Measurements from ENCODE around the gene CUL9.

CUL9 gene

DNA sequence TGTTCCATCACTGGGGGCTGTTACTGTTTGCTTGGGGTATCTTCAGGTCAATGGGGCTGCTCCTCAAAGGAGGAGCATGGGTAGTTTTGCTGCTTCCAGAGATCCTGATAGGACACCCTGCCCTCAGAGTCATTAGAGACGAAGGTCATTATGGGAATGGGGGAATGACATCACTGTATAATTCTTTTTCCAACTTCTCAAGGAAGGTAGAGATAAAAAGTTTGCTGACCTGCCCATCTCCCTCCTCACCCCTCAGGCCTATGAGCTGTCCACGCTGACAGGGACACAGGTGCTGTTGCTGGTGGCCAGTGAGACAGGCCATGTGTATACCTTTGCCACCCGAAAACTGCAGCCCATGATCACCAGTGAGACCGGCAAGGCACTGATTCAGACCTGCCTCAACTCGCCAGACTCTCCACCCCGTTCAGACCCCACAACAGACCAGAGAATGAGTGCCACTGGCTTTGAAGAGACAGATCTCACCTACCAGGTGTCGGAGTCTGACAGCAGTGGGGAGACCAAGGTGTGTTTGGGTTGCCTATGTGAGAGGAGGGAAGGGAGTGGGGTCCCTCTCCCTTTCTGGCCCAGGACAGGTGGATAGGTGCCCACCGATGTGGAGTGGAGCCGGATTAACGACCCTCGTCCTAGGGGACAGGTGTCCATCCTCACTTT is 8.3 kb upstream of the CUL9 start:
- no peak for DNase-seq (ENCODE audit: low read depth)

DNA sequence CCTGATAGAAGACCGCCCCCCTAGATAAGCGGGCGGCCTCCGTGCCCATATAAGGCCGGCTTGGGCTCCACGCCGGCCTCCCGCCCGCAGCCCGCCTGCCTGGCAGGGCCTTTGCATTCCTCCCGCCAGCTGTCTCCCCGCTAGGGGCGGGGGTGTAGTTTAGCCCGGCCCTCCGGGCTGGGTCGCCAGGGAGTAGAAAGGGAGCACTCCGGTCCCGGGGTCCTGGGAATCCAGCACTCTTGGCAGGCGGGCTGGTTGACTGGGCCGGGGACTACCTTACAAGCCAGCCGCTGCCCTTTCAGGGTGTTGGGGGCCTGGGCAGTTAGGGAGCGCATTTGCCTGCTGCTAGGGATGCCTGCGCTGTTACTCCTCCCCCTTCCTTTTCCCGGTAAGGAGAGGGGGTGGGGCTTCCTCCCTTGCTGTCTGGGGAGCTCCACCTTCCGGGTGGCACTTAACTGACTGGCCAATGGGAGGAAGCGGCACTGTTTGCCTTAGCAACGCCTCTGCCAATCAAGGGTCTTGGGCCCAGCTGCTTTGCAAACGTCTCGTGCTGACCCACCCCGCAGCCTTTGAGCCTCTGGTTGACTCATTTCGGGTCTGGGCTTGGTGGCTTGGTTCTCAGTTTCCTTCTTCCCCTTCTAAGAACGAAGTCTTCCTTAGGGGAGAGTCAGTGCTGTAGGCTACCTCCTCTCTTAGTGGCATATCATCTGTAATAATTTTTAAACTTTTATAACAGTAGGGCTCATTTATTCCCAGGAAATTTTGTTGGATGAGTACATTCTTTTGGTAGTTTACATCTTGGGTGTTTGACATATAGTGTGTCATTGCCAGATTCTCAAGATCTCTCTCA is 7.5 kb upstream of the CUL9 start:
- DNase-seq (ENCODE audit: low read depth), result peak; percentile 93

- no peak for DNase-seq (ENCODE audit: low read depth)
These were observed 6.1 kb upstream of the CUL9 start for GRCh38 chr6:43175676-43176422.

DNA sequence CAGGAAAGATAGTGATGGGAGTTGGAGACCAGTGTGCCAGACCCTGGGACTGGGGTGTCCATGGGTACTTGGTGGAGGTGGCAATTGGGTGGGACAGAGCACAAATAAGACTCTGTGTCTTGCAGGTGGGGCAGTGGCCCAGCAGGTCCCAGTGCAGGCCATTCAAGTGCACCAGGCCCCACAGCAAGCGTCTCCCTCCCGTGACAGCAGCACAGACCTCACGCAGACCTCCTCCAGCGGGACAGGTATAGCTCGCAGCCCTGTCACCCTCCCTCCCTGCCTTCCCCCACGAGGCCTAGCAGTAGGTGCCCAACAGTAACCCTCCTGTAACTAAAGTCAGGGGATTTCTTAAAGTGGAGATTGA is 5.6 kb upstream of the CUL9 start:
- no peak for DNase-seq (ENCODE audit: low read depth)

DNA sequence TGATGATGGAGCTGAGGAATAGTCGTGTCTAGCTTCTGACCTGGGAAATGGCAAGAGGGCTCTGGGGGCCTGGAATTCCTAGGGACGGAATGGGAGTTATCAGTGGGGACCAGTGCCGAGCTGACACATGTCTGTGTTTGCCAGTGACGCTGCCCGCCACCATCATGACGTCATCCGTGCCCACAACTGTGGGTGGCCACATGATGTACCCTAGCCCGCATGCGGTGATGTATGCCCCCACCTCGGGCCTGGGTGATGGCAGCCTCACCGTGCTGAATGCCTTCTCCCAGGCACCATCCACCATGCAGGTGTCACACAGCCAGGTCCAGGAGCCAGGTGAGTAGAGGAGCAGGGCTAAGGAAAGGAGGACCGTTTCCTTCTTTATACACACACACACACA is 3.8 kb upstream of the CUL9 start:
- no peak for DNase-seq (ENCODE audit: low read depth)

- DNase-seq (ENCODE audit: low read depth), result no peak
These were observed 2.8 kb upstream of the CUL9 start for GRCh38 chr6:43178951-43179830.

DNA sequence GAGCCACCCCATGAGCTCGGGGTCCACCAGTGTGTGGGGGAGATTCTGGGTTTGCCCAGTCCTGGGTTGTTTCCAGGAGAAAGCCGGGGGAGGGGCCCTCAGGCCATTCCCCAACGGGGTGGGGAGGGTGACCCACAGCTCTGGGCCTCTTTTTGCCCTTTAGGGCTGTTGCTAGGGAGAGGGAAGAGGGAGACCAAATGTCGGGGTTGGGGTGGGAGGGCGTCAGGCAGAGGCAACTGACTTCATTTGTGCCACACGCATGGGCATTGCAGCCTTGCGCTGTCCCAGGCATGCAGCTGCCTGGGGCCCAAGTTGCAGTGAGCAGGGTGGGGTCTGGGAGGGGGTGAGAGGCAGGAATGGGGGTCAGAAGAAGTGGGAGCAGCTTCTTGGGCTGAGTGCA is 1.9 kb upstream of the CUL9 start:
- no peak for DNase-seq (ENCODE audit: low read depth)

- no peak for DNase-seq (ENCODE audit: low read depth)
These were observed 1.0 kb upstream of the CUL9 start for GRCh38 chr6:43180985-43181384.

DNA sequence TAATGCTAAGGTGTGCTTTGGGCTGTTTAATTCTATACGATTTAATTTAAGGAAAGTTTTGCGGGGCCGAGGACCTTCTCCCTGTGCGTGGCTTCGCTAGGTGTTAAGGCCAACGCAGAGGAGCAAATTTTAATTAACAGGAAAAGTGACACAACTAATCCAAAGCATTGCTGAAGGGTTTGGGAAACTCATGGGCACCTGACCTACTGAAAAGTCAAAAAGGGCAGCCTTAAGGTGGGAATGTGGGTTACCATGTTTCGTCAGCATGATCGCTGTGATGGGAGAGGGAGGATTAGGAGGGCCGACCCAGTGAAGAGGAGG is 415 bp upstream of the CUL9 start:
- DNase-seq (ENCODE audit: low read depth), result no peak

DNA sequence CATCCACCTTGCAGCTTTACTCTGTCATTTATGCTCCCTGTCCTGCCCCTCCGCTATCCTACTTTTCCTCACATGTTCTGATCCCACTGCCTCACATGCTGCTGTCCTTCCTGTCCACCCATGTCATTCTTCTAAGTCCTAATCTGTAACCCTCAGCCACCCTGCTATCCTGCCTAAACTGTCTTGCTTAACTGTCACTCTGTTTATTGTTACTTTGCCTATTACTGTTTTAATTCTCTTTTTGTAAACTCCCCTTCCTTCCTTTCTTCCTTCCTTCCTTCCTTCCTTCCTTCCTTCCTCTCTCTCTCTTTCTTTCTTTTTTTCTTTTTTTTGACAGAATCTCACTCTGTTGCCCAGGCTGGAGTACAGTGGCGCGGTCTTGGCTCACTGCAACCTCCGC is 1.4 kb downstream of the CUL9 start:
- no peak for DNase-seq (ENCODE audit: low read depth)

DNA sequence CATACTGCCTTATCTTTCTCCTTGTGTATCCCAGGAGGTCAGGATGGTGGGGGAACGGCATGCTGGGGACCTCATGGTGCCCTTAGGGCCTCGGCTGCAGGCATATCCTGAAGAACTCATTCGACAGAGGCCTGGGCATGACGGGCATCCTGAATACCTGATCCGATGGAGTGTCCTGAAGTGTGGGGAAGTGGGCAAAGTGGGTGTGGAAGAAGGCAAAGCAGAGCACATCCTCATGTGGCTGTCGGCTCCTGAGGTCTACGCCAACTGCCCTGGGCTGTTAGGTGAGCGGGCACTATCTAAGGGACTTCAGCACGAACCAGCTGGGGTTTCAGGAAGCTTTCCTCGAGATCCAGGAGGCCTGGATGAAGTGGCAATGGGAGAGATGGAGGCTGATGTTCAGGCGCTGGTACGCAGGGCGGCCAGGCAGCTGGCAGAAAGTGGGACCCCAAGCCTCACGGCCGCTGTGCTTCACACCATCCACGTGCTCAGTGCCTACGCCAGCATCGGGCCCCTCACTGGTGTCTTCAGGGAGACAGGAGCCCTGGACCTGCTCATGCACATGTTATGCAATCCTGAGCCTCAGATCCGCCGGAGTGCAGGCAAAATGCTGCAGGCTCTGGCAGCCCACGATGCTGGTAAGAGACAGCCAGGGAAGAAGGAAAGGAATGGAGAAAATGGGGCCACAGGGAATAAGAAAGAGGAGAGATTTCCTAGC is 2.4 kb downstream of the CUL9 start:
- DNase-seq (ENCODE audit: low read depth), result no peak

- no peak for DNase-seq (ENCODE audit: low read depth)
These were observed 3.5 kb downstream of the CUL9 start for GRCh38 chr6:43185391-43185985.

GRCh38 chr6:43186019-43186418 is 4.0 kb downstream of the CUL9 start:
- DNase-seq (ENCODE audit: low read depth), result no peak

DNA sequence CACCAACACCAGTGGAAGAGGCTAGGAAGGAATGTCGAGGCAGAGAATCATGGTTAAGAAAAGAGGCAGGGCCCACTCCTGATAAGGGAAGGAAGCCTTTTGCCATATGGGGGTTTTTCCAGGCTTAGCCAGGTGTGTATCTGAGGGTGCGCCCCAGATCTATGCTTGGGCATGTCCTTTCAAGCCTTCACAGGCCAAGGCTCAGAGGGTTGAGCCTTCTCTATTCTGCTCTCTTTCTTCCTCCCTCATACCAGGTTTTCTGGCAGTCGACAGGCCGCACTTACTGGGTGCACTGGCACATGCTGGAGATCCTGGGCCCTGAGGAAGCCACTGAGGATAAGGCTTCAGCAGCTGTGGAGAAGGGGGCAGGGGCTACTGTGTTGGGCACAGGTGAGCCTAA is 4.7 kb downstream of the CUL9 start:
- DNase-seq (ENCODE audit: low read depth), result no peak

DNA sequence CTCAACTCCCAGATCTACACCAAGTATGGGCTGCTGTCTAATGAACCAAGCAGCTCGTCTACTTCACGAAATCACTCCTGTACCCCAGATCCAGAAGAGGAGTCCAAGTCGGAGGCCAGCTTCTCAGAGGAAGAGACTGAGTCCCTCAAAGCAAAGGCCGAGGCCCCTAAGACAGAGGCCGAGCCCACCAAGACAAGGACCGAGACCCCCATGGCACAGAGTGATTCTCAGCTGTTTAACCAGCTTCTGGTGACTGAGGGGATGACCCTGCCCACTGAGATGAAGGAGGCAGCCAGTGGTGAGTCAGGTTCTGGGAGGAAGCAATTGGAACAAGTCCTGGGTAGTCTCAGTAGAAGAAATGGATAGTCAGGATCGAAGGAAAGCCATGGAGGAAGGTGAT is 5.8 kb downstream of the CUL9 start:
- no peak for DNase-seq (ENCODE audit: low read depth)

- no peak for DNase-seq (ENCODE audit: low read depth)
These were observed 6.4 kb downstream of the CUL9 start for GRCh38 chr6:43188426-43188825.

- no peak for DNase-seq (ENCODE audit: low read depth)
These were observed 7.8 kb downstream of the CUL9 start for GRCh38 chr6:43189776-43190304.

DNA sequence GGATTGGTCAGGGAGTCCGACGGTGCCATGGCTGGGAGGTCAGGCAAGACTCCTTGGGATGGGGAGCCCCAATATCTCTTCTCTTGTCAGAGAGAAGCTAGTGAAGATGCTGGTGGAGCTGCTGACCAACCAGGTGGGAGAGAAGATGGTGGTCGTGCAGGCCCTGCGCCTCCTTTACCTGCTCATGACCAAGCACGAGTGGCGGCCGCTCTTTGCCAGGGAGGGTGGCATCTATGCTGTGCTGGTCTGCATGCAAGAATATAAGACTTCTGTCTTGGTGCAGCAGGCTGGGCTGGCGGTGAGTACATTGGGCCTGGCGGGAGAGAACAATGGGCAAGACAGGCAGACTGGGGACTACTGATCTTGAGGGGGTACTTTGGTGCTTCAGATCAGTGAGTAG is 10.9 kb downstream of the CUL9 start:
- DNase-seq (ENCODE audit: low read depth), result no peak

DNA sequence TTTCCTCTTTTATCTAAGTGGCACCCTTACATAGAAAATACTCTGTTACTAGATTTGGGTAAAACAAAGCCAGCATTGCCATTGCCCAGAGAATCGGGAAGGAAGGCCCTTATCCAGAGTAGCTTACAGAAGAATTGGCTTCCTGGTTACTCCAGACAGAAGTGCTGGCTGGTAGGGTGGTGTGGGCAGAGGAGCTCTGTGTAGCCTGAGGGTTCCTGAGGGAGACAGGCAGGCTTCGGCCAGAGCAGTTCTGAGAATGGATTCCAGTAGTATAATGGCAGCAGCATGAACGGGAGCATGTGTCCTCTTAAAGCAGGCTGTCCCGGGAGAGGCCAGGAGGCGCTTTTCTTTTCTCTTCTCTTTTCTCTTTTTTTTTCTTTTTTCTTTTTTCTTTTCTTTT is 11.9 kb downstream of the CUL9 start:
- DNase-seq (ENCODE audit: low read depth), result no peak

DNA sequence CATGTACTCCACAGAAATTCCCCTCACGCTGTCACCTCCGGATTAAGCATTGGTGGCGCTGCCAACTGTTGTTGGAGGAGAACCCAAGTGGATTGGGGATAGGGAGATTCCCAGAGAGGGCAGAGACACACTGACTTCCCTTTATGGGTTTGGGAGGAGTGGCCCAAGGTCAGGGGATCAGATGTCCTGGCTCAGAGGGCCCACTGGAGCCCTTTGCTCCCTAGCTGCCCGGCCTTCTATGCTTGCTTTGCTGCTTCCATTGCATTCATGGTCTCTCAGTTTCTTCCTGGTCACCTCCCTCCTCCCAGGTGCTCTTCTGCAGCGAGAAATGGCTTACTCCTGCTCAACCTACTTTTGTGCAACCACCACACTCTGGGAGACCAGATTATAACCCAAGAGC is 14.3 kb downstream of the CUL9 start:
- DNase-seq (ENCODE audit: low read depth), result no peak

GRCh38 chr6:43199912-43200311 is 17.9 kb downstream of the CUL9 start:
- no peak for DNase-seq (ENCODE audit: low read depth)
